Panc1 (cell line): Measurements from ENCODE around the gene RGP1.

ENCODE experiments used
- POLR2AphosphoS5 ChIP-seq: IDR thresholded peaks from 2 replicates; pipeline ENCODE4 v1.6.1; 2012; ENCODE audit warnings: mild to moderate bottlenecking, low read depth, low read length, moderate library complexity
- SIN3A ChIP-seq: IDR thresholded peaks from 2 replicates; pipeline ENCODE4 v1.6.1; 2012; ENCODE audit warnings: low read depth, mild to moderate bottlenecking, low read length, moderate library complexity, borderline replicate concordance; ENCODE audit not compliant: insufficient read depth
- TF ChIP-seq, protein P1 (sequence below): fragments of 450-650 bp; IDR thresholded peaks from 2 replicates; pipeline ENCODE4 v1.5.1; 2017; ENCODE audit warnings: mild to moderate bottlenecking

DNA sequence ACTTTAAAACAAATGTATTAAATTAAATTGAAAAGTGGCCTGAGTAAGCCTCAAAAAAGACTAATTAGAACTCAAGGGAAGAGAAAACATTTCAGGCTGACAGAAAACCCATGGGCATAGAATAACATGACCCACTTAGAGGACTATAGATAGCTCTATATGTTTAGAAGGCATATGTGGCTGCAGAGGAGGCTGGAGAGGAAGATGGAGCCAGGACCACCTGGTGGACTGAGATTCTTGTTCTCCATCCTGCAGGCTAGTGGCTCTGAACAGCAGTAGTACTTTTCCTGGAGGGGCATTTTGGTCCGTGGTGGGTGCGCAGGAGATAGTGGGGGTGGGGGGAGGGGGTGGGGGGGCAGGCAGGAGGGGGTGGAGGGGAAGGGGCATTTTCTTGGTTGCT lies 32.0 kb downstream of the RGP1 start:
- TF ChIP-seq POLR2AphosphoS5 = no peak
- TF ChIP-seq, protein P1, sequence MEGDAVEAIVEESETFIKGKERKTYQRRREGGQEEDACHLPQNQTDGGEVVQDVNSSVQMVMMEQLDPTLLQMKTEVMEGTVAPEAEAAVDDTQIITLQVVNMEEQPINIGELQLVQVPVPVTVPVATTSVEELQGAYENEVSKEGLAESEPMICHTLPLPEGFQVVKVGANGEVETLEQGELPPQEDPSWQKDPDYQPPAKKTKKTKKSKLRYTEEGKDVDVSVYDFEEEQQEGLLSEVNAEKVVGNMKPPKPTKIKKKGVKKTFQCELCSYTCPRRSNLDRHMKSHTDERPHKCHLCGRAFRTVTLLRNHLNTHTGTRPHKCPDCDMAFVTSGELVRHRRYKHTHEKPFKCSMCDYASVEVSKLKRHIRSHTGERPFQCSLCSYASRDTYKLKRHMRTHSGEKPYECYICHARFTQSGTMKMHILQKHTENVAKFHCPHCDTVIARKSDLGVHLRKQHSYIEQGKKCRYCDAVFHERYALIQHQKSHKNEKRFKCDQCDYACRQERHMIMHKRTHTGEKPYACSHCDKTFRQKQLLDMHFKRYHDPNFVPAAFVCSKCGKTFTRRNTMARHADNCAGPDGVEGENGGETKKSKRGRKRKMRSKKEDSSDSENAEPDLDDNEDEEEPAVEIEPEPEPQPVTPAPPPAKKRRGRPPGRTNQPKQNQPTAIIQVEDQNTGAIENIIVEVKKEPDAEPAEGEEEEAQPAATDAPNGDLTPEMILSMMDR = no peak
- TF ChIP-seq SIN3A = no peak
